Measurements from ENCODE around the gene OTX1. TPM values are rescaled to one million over a fixed set of nuclear protein-coding genes. Genes with fewer than 3 reads are reported as not detected.

OTX1 gene
- total RNA-seq, 2 donors from 2014 or later = 11.7 to 19.0 TPM

DNA sequence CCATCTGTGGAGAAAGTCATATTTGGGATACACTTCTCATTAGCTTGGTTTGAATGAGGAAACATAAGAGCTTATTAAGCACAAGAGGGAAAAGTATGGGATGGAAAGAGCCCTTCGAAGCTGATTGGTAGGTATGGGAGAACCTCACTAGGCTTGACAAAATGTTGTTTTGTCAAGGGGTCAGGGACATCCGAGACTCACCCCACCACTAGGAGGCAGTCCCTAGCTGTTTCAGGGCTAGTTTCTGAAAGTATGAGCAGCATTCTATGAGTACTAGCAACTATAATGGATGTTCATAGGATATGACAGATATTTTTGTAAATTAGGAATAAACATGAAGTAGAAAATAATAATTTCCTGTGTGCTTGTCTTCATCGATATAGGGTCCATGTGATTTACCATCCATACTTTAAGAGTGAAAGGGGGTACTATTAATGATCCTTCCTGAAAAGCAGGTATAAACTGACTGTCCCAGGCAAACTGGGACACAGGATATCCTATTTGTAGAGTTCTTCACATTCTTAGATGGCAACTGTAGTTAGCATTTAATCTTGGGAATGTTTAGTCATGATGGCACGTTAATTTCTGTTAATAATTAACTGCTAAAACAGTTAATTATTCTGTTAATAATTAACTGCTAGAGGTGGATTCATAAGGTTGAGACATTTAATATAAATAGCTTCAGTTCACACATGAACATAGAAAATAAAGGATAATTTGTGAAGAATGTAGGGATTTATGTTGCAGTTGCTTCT, 28.4 kb downstream of the OTX1 start:
- 89% methylated on average over 3 to 4 of the region's 4 CpGs for WGBS, 2 experiments (ENCODE audit: insufficient coverage in 1 of 2, insufficient read length in 1 of 2)
- H3K9ac ChIP-seq (ENCODE audit: extremely low read depth, low read length, poor library complexity, severe bottlenecking) = no peak overlapping the region
- Mint-ChIP-seq H3K9me3 (peaks cover 4% of the 10 kb centered on the region), H3K27ac (no peak overlapping the region), H3K27me3 (ENCODE audit: insufficient read depth) (no peaks in the 10 kb centered on the region), H3K4me3 (no peak overlapping the region), H3K4me1 (peaks cover 9% of the 10 kb centered on the region), H3K36me3 (ENCODE audit: low read depth) (no peaks in the 10 kb centered on the region)
- H3K27me3 ChIP-seq (ENCODE audit: control insufficient read depth, insufficient read depth, low read length, poor library complexity, severe bottlenecking) = no peaks in the 10 kb centered on the region
- TF ChIP-seq, protein P1, sequence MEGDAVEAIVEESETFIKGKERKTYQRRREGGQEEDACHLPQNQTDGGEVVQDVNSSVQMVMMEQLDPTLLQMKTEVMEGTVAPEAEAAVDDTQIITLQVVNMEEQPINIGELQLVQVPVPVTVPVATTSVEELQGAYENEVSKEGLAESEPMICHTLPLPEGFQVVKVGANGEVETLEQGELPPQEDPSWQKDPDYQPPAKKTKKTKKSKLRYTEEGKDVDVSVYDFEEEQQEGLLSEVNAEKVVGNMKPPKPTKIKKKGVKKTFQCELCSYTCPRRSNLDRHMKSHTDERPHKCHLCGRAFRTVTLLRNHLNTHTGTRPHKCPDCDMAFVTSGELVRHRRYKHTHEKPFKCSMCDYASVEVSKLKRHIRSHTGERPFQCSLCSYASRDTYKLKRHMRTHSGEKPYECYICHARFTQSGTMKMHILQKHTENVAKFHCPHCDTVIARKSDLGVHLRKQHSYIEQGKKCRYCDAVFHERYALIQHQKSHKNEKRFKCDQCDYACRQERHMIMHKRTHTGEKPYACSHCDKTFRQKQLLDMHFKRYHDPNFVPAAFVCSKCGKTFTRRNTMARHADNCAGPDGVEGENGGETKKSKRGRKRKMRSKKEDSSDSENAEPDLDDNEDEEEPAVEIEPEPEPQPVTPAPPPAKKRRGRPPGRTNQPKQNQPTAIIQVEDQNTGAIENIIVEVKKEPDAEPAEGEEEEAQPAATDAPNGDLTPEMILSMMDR (conservative IDR thresholded peaks at IDR 0.05) = peak; percentile 79
- H3K9me3 ChIP-seq (ENCODE audit: control insufficient read depth, low read length) = no peaks in the 10 kb centered on the region
- no peaks in the 10 kb centered on the region for H3K36me3 ChIP-seq (ENCODE audit: control insufficient read depth, insufficient read depth, low read length)
- no peaks in the 10 kb centered on the region for H3K4me1 ChIP-seq (ENCODE audit: control insufficient read depth, insufficient read depth, low read length)
- H3K4me3 ChIP-seq (ENCODE audit: low read length) = no peak overlapping the region
- peak; percentile 87 for DNase-seq
- H3K27ac ChIP-seq (ENCODE audit: low read depth, low read length) = no peak overlapping the region

DNA sequence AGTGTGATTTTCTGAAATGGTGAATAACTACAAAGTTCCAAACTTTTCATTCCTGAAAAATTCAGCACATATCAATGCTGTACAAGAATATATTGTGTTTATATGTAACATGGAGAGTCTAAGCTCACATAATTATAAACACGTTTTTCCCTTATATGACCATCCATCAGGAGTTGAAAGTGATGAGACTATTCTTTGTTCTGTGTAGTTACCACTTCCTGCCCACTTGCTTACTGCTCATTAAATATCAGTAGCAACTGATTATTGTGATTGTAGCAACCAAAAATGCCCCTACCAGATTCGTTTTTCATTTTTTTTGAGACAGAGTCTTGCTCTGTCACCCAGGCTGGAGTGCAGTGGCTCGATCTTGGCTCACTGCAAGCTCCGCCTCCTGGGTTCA, 30.8 kb downstream of the OTX1 start:
- Histone ChIP-seq H3K4me1 (ENCODE audit: control insufficient read depth, insufficient read depth, low read length) (no peaks in the 10 kb centered on the region), H3K27me3 (ENCODE audit: control insufficient read depth, insufficient read depth, low read length, poor library complexity, severe bottlenecking) (no peaks in the 10 kb centered on the region), H3K9me3 (ENCODE audit: control insufficient read depth, low read length) (no peaks in the 10 kb centered on the region), H3K9ac (ENCODE audit: extremely low read depth, low read length, poor library complexity, severe bottlenecking) (no peak overlapping the region), H3K27ac (ENCODE audit: low read depth, low read length) (no peak overlapping the region), H3K36me3 (ENCODE audit: control insufficient read depth, insufficient read depth, low read length) (no peaks in the 10 kb centered on the region), H3K4me3 (ENCODE audit: low read length) (no peak overlapping the region)
- Mint-ChIP-seq H3K36me3 (ENCODE audit: low read depth) (no peaks in the 10 kb centered on the region), H3K4me1 (peaks cover 9% of the 10 kb centered on the region), H3K27me3 (ENCODE audit: insufficient read depth) (no peaks in the 10 kb centered on the region), H3K9me3 (peaks cover 4% of the 10 kb centered on the region), H3K27ac (no peak overlapping the region), H3K4me3 (no peak overlapping the region)
- TF ChIP-seq, protein P1 (conservative IDR thresholded peaks at IDR 0.05) = no peak
- DNase-seq = no peak
- 86% methylated on average over 1 to 4 of the region's 4 CpGs for WGBS, 2 experiments (ENCODE audit: insufficient coverage in 1 of 2, insufficient read length in 1 of 2)

DNA sequence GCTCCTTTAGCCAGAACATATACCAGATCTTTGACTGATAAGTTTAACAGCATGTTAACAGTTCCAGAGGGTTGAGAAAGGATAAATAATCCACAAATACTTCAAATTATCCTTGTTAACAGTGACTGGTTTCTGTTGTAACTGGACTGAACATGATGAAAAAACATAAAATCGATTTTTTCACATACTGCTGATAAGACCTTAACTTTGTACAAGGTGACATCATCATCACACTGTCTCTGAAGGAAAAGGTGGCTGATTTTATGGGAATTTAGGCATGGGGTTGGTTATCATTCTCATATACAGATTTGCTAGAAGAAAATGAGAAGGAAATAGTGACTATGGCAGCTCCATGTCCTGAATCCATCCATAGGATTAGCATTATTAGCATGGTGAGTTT, 36.1 kb downstream of the OTX1 start:
- Histone ChIP-seq H3K9me3 (ENCODE audit: control insufficient read depth, low read length) (no peaks in the 10 kb centered on the region), H3K36me3 (ENCODE audit: control insufficient read depth, insufficient read depth, low read length) (no peaks in the 10 kb centered on the region), H3K4me3 (ENCODE audit: low read length) (no peak overlapping the region), H3K4me1 (ENCODE audit: control insufficient read depth, insufficient read depth, low read length) (no peaks in the 10 kb centered on the region), H3K9ac (ENCODE audit: extremely low read depth, low read length, poor library complexity, severe bottlenecking) (no peak overlapping the region), H3K27me3 (ENCODE audit: control insufficient read depth, insufficient read depth, low read length, poor library complexity, severe bottlenecking) (no peaks in the 10 kb centered on the region), H3K27ac (ENCODE audit: low read depth, low read length) (no peak overlapping the region)
- 67% methylated on average over 1 of the region's 1 CpG; no CpG with 5 or more reads in 1 of the 2 experiments for WGBS, 2 experiments (ENCODE audit: insufficient coverage in 1 of 2, insufficient read length in 1 of 2)
- H3K4me1 Mint-ChIP-seq = no peaks in the 10 kb centered on the region
- H3K9me3 Mint-ChIP-seq = peaks cover 3% of the 10 kb centered on the region
- H3K27ac Mint-ChIP-seq = no peak overlapping the region
- no peak for DNase-seq
- no peak overlapping the region for H3K4me3 Mint-ChIP-seq
- no peaks in the 10 kb centered on the region for H3K36me3 Mint-ChIP-seq (ENCODE audit: low read depth)
- TF ChIP-seq, protein P1 (conservative IDR thresholded peaks at IDR 0.05) = no peak
- H3K27me3 Mint-ChIP-seq (ENCODE audit: insufficient read depth) = peaks cover 1% of the 10 kb centered on the region

All from endodermal cell (in vitro differentiated cells).